ENCODE results near the gene PLIN5. TPM values are rescaled to one million over a fixed set of nuclear protein-coding genes. Genes with fewer than 3 reads are reported as not detected.

Gene PLIN5
- total RNA-seq, 3 donors from 2014 or later = 10.4 to 26.2 (median 15.4) TPM

DNA sequence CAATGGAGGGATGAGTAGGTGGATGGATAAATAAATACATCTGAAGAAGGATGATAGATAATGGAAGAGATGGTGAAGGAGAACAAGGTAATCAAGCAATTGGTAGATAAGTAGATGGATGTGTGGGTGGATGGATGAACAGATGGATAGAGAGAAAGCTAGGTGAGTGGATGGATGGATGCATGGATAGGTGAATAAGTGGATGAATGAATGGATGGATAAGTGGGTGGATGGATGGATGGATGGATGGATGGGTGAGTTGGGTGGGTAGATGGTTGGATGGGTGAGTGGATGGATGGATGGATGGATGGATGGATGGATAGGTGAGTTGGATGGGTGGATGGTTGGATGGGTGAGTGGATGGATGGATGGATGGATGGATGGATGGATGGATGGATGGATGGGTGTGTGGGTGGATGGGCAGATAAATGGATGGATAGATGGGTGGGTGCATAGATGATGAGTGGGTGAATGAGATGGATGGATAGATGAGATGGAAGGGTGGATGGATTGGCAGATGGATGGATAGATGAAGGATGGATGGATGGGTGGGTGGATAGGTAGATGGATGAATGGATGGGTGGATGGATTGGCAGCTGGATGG, 18.2 kb upstream of the PLIN5 start:
- Histone ChIP-seq H3K4me1 (no peaks in the 10 kb centered on the region), H3K4me3 (no peak overlapping the region), H3K27ac (no peak overlapping the region), H3K9me3 (no peaks in the 10 kb centered on the region), H3K27me3 (peaks cover 0 to 12% of the 10 kb centered on the region in 2 donors), H3K36me3 (no peaks in the 10 kb centered on the region)
- no peak for TF ChIP-seq CTCF (IDR thresholded peaks at IDR 0.05)
- intact Hi-C loops (cut with DNase I; ENCODE audit: low total_unique reads) = loop anchor here (10.0 kb wide), 1 partner anchor 1012 kb away; the partner anchor contains the start of gene TINCR
- DNase-seq (ENCODE audit: low spot score in 2 of 2) = no peak

- H3K36me3 ChIP-seq = no peaks in the 10 kb centered on the region
- no peak for DNase-seq (ENCODE audit: low spot score in 2 of 2)
- peaks cover 0 to 12% of the 10 kb centered on the region in 2 donors for H3K27me3 ChIP-seq
- no peaks in the 10 kb centered on the region for H3K9me3 ChIP-seq
- no peaks in the 10 kb centered on the region for H3K4me1 ChIP-seq
- no peak for TF ChIP-seq CTCF (IDR thresholded peaks at IDR 0.05)
- TF ChIP-seq POLR2A (IDR thresholded peaks at IDR 0.05) = no peak
- TF ChIP-seq POLR2AphosphoS5 (IDR thresholded peaks at IDR 0.05) = no peak
- intact Hi-C loops (cut with DNase I; ENCODE audit: low total_unique reads) = loop anchor here (10.0 kb wide), 1 partner anchor 1012 kb away; the partner anchor contains the start of gene TINCR
- no peak overlapping the region for H3K27ac ChIP-seq
- no peak overlapping the region for H3K4me3 ChIP-seq
Measured at GRCh38 chr19:4552525-4552819, 17.4 kb upstream of the PLIN5 start.

DNA sequence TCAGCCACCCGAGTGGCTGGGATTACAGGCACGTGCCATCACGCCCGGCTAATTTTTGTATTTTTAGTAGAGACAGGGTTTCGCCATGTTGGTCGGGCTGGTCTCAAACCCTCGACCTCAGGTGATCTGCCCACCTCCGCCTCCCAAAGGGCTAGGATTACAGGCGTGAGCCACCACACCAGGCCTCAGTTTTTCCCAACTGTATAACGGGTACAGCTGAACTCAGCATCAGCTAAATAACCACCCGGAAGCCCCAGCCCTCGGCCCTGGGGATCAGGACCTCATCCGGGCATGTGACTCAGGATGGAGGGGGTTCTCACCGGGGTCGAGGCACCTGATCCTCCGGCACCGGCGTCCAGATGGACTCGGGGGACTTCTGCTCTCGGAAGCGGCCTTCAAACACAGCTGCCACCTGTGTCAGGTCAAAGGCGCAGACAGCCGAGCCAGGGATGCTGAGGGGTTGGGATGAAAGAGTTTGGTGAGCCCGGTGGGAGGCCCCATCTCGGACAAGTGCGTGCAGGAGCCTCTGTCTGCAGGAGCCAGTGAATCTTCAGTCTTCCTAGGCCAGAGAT, 15.5 kb upstream of the PLIN5 start:
- TF ChIP-seq POLR2AphosphoS5 (IDR thresholded peaks at IDR 0.05) = no peak
- TF ChIP-seq POLR2A (IDR thresholded peaks at IDR 0.05) = no peak
- no peak for TF ChIP-seq CTCF (IDR thresholded peaks at IDR 0.05)
- H3K36me3 ChIP-seq = no peaks in the 10 kb centered on the region
- no peak overlapping the region for H3K27ac ChIP-seq
- no peaks in the 10 kb centered on the region for H3K9me3 ChIP-seq
- intact Hi-C loops (cut with DNase I; ENCODE audit: low total_unique reads) = loop anchor here (10.0 kb wide), 1 partner anchor 1014 kb away; the partner anchor contains the start of gene TINCR
- H3K27me3 ChIP-seq = peaks cover 0 to 12% of the 10 kb centered on the region in 2 donors
- DNase-seq (ENCODE audit: low spot score in 2 of 2) = no peak
- no peaks in the 10 kb centered on the region for H3K4me1 ChIP-seq
- H3K4me3 ChIP-seq = no peak overlapping the region

- TF ChIP-seq CTCF (IDR thresholded peaks at IDR 0.05) (no peak), POLR2AphosphoS5 (IDR thresholded peaks at IDR 0.05) (no peak), POLR2A (IDR thresholded peaks at IDR 0.05) (no peak)
- intact Hi-C loops (cut with DNase I; ENCODE audit: low total_unique reads) = loop anchor here (10.0 kb wide), 1 partner anchor 1015 kb away; the partner anchor contains the start of gene TINCR
- Histone ChIP-seq H3K4me1 (no peaks in the 10 kb centered on the region), H3K4me3 (no peak overlapping the region), H3K36me3 (no peaks in the 10 kb centered on the region), H3K27me3 (peaks cover 0 to 12% of the 10 kb centered on the region in 2 donors), H3K9me3 (no peaks in the 10 kb centered on the region), H3K27ac (no peak overlapping the region)
- no peak for DNase-seq (ENCODE audit: low spot score in 2 of 2)
Measured at GRCh38 chr19:4550018-4550417, 15.0 kb upstream of the PLIN5 start.

GRCh38 chr19:4548238-4548584, 13.2 kb upstream of the PLIN5 start:
- no peaks in the 10 kb centered on the region for H3K4me1 ChIP-seq
- intact Hi-C loops (cut with DNase I; ENCODE audit: low total_unique reads) = no loop called here
- DNase-seq (ENCODE audit: low spot score in 2 of 2) = no peak
- no peak overlapping the region for H3K4me3 ChIP-seq
- no peak for TF ChIP-seq CTCF (IDR thresholded peaks at IDR 0.05)
- no peaks in the 10 kb centered on the region for H3K36me3 ChIP-seq
- H3K27ac ChIP-seq = no peak overlapping the region
- H3K9me3 ChIP-seq = no peaks in the 10 kb centered on the region
- H3K27me3 ChIP-seq = peaks cover 0 to 12% of the 10 kb centered on the region in 2 donors

All from breast epithelium (tissue), 4 donors.